MG63 (cell line): ENCODE results near the gene TCF12. TPM values are rescaled to one million over a fixed set of nuclear protein-coding genes. Genes with fewer than 3 reads are reported as not detected.
"Not testable (repeated sequence)": the region's sequence is repeated elsewhere in the genome, so short reads cannot be mapped to it uniquely, and the experiment has no call there.

Experiments
- DNase-seq: peaks from one replicate; pipeline ENCODE4 v3.0.0-alpha.2; 2020
- H3K27me3 ChIP-seq: fragments of 250-450 bp; sonication (Bioruptor Pico); 2 replicates; pipeline ENCODE4 v1.5.1; 2020; ENCODE audit warnings: mild to moderate bottlenecking, moderate library complexity
- H3K36me3 ChIP-seq: fragments of 250-450 bp; sonication (Bioruptor Pico); 2 replicates; pipeline ENCODE4 v1.5.1; 2020; ENCODE audit warnings: mild to moderate bottlenecking, moderate library complexity
- H3K4me3 ChIP-seq: fragments of 250-450 bp; sonication (Bioruptor Pico); 2 replicates; pipeline ENCODE4 v1.5.1; 2020; ENCODE audit warnings: mild to moderate bottlenecking, moderate library complexity
- H3K9me3 ChIP-seq: fragments of 250-450 bp; sonication (Bioruptor Pico); 2 replicates; pipeline ENCODE4 v1.5.1; 2020; ENCODE audit warnings: mild to moderate bottlenecking, moderate library complexity
- total RNA-seq: library from RNA; depleted of rRNA; stranded (reverse); fragments of >200 nt; shearing (Covaris generic); gene quantifications from 2 replicates; pipeline ENCODE4 v1.2.3, GENCODE V29; 2014; ENCODE audit warnings: low replicate concordance

Gene TCF12
- total RNA-seq, 1 experiment from 2014 or later: 48.8 TPM

DNA sequence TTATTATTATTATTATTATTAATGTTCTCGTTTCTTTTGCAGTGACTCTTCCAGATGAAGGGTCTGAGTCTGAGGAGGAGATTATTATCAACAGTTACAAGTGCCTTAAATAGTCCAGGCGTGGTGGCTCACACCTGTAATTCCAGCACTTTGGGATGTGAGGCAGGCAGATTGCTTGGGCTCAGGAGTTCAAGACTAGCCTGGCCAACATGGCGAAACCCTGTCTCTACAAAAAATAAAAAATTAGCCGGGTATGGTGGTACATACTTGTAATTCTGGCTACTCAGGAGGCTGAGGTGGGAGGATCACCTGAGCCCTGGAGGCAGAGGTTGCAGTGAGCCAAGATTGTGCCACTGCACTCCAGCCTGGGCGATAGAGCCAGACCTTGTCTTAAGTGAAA, 96.5 kb downstream of the TCF12 start:
- H3K9me3 ChIP-seq, H3K27me3 ChIP-seq, H3K36me3 ChIP-seq, H3K4me3 ChIP-seq, DNase-seq: not testable (repeated sequence)

DNA sequence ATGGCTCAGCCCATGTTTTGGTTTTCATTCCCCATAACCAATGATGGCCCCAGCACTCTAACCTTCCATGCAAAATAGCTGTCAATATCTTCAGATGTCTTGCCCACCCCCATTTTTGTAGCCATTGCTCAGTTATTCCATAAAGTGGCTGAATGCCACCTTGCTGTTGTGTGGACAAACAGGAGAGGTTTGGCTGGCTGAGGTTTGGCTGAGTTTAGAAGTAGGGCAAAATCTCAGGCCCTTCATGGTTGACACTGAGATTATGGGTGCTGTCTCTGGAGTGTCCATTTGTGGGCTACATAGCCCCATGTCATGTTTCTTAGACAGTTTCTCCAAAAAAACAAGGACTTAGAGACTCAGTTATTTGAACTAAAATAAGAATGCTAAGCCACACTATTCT, 96.9 kb downstream of the TCF12 start:
- Histone ChIP-seq H3K36me3 (no peaks in the 10 kb centered on the region), H3K9me3 (no peaks in the 10 kb centered on the region), H3K27me3 (no peaks in the 10 kb centered on the region), H3K4me3 (no peak overlapping the region)
- DNase-seq: no peak

DNA sequence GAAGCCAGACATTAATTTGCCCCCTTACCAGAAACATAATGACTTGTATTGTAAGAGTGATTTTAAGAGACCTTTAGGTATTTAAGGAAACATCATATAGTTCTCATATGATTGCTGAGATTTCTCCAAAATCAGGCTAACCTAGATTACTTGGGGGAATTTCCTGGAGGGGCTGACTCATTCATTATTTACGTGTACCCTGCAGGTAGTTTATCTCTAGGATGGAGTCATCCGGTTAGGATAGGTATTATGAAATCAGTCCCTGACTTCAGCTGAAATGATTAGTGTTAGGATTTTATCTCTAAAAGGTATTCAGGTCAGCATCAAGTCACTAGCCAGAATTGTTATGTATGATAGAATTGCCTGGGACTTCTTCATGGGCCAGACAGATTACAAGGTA, 97.5 kb downstream of the TCF12 start:
- no peaks in the 10 kb centered on the region for H3K9me3 ChIP-seq
- H3K36me3 ChIP-seq: no peaks in the 10 kb centered on the region; the same call in 1 of the 2 replicates
- H3K4me3 ChIP-seq: no peak overlapping the region
- no peaks in the 10 kb centered on the region for H3K27me3 ChIP-seq
- no peak for DNase-seq

DNA sequence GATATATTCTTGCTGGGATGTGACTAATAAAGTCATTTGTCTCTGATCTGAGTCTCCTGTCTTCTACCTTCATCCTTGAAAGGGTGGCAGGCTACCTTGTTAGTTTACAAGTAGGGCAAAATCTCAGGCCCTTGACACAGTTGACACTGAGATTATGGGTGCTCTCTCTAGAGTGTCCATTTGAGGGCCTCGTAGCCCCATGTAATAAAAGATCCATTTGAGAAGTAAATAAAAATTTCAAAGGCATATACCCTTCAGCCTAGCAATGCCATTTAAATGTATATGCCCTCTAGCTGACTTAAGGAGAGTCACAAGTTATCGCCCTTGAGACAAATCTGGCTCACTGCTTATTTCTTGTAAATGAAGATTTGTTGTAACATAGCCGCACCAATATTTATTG, 98.6 kb downstream of the TCF12 start:
- DNase-seq: no peak
- no peaks in the 10 kb centered on the region; the same call in 1 of the 2 replicates for H3K36me3 ChIP-seq

DNA sequence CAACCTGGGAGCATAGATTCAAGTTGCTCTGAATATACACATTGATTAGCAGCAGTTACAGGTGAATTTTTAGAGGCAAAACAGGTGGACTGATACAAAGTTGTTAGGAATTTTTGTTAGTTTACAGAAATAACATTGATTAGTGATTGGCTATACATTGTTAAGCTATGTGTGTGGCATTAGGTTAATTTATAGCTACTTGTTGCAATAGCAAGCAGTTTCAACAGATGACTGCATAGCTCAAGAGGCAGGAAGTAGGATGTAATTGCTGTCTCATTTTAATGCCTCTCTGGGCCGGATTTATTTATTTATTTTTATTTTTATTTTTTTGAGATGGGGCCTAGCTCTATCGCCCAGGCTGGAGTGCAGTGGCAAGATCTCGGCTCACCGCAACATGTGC, 99.7 kb downstream of the TCF12 start:
- H3K27me3 ChIP-seq: no peaks in the 10 kb centered on the region
- no peak overlapping the region for H3K4me3 ChIP-seq
- DNase-seq: no peak
- H3K9me3 ChIP-seq: peaks cover 3% of the 10 kb centered on the region; the same call in 1 of the 2 replicates
- no peaks in the 10 kb centered on the region; the same call in 1 of the 2 replicates for H3K36me3 ChIP-seq

More for the DNA sequence above, 98.6 kb downstream of the TCF12 start:
- H3K9me3 ChIP-seq: no peaks in the 10 kb centered on the region
- H3K4me3 ChIP-seq: no peak overlapping the region
- H3K27me3 ChIP-seq: no peaks in the 10 kb centered on the region

DNA sequence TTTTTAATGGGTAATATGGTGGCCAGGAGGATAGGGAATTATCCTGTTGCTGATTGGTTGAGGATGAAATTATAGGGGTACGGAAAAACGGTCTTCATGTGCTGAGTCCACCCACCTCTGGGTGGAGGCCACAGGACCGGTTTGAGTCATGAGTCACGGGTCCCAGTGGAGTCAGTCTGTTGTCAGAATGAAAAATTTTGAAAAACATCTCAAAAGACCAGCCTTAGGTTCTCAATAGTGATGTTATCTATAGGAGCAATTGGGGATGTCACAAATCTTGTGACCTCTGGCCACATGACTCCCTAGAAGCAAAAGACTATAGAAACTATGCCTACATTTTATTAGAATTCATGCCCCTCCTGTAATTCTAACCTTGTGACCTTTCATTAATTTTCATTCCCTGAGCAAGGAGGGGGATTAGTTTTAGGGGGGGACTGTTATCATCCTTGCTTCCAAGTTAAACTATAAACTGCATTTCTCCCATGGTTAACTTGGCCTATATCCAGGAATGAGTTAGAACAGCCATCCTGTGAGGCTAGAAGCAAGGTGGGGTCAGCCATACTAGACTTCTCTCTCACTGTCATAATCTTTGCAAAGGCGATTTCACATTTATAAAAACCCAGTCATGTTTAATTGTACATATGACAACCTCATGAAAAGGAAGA, 101.2 kb downstream of the TCF12 start:
- Histone ChIP-seq H3K4me3 (no peak overlapping the region), H3K36me3 (no peaks in the 10 kb centered on the region; the same call in 1 of the 2 replicates), H3K9me3 (peaks cover 6% of the 10 kb centered on the region; the same call in 1 of the 2 replicates), H3K27me3 (no peaks in the 10 kb centered on the region)
- DNase-seq: no peak

DNA sequence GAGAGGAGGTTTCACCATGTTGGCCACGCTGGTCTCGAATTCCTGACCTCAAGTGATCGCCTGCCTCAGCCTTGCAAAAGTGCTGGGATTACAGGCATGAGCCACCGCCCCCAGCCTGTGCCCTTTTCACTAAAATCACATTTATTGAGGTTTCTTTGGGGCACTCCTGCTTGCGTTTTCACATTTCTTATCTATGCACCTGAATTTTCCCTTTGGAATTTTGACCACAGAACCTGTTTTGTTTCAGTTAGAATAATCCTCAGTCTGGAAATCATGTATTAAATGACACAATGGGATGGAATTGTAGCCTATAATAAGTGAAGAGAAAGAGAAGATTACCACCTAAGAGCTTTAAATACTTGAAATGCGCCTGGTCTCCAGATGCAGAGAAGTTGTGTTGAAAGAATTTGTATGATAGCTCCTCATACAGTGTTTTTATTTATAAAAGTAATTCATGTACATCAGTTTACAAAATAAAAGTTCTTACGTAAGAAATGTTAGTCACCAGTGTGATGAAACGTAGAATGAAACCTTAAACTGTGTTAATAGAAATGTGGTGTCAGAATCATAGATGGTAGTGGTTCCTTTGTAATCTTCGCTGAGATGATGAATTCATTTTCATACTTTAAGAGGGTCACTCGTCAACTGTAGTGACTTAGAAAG, 107.0 kb downstream of the TCF12 start:
- Histone ChIP-seq H3K27me3 (no peaks in the 10 kb centered on the region), H3K9me3 (peaks cover 6% of the 10 kb centered on the region; the same call in 1 of the 2 replicates)
- DNase-seq: no peak

DNA sequence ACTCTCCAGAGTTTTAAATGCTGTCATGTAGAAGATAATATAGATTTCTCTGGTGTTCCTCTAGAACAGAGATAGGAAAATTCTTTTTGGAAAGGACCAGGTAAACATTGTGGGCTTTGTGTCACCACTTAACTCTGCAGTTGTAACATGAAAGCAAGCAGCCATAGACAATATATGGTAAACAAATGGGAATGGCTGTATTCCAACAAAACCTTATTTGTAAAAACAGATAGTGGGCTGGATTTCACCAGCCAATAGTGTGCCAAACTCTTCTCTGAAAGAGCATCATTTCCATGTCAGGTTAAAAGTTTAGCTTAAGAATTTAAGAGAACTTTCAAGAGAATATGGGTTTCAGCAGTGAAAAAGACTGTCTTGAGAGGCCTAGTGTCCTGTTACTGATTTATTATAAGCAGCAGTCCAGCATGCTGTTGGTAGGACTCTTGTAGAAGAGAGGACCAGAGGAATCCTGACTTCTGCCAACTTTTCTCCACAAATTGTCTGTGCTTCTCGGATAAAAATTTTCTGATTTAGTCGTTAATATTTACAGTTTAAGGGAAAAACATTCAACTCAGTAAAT, 107.7 kb downstream of the TCF12 start:
- no peak overlapping the region for H3K4me3 ChIP-seq
- no peaks in the 10 kb centered on the region; the same call in 1 of the 2 replicates for H3K36me3 ChIP-seq
- H3K27me3 ChIP-seq: no peaks in the 10 kb centered on the region
- H3K9me3 ChIP-seq: peaks cover 6% of the 10 kb centered on the region; the same call in 1 of the 2 replicates
- DNase-seq: no peak

More for the DNA sequence above, 107.0 kb downstream of the TCF12 start:
- Histone ChIP-seq H3K36me3 (no peaks in the 10 kb centered on the region; the same call in 1 of the 2 replicates), H3K4me3 (no peak overlapping the region)

DNA sequence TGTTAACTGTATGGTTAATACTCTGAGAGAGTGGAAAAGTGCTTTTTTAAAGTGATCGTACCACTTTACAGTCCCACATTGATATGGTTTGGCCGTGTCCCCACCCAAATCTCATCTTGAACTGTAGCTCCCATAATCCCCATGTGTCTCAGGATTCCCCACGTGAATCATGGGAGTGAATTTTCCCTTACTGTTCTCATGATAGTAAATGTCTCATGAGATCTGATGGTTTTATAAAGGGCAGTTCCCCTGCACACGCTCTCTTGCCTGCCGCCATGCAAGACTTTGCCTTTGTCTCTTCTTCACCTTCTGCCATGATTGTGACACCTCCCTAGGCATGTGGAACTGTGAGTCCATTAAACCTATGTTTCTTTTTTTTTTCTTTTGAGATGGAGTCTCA, 109.2 kb downstream of the TCF12 start:
- no peaks in the 10 kb centered on the region for H3K27me3 ChIP-seq
- no peak for DNase-seq
- H3K4me3 ChIP-seq: no peak overlapping the region
- peaks cover 3% of the 10 kb centered on the region; the same call in 1 of the 2 replicates for H3K9me3 ChIP-seq
- H3K36me3 ChIP-seq: no peaks in the 10 kb centered on the region

DNA sequence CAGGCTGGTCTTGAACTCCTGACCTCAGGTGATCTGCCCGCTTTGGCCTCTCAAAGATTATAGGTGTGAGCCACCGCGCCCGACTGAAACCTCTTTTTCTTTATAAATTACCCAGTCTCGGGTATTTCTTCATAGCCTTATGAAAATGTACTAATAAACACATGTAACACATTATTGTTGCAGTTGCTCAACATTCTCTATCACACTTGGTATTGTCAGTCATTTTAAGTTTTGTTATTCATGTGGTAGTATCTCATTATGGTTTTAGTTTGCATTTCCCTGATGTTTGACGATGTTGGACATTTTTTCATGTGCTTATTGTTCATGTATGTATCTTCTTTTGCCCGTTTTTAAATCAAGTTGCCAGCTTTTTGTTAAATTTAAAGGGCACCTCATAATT, 109.7 kb downstream of the TCF12 start:
- Histone ChIP-seq H3K9me3 (peaks cover 2% of the 10 kb centered on the region; the same call in 1 of the 2 replicates), H3K4me3 (no peak overlapping the region)

DNA sequence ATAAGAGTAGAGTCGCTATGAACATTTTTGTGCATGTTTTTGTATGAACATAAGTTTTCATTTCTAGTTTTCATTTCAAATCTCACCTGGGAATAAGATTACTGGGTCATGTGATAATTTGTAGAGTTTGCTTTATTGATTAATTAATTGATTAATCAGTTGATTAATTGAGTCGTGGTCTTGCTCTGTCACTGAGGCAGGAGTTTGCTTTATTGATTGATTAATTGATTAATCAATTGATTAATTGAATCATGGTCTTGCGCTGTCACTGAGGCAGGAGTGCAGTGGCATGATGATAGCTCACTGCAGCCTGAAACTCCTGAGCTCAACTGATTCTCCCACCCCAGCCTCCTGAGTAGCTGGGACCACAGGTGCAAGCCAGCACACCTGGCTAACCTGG, 111.6 kb downstream of the TCF12 start:
- Histone ChIP-seq H3K9me3 (no peaks in the 10 kb centered on the region), H3K36me3 (no peaks in the 10 kb centered on the region), H3K4me3 (no peak overlapping the region), H3K27me3 (no peaks in the 10 kb centered on the region)
- DNase-seq: no peak

More for the DNA sequence above, 109.7 kb downstream of the TCF12 start:
- no peaks in the 10 kb centered on the region for H3K36me3 ChIP-seq
- no peak for DNase-seq
- H3K27me3 ChIP-seq: no peaks in the 10 kb centered on the region

DNA sequence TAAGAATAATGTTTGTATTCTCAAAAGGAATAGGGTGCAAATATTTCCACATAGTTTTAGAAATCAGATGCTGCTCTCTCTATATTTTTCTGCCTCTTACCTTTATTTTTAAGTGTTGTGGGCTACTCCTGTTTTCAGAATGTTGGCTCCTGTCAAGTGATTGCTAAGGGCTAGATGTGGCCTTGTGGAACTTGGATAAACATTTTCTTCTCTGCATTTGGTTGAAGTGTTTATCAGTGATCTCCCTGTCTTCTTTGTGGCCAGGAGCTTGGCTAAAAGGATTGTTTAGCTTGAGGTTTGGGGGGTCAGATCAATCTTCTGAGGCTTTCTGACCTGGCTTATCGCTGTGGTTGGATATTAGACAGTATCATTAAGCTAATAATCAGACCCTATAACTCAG, 112.6 kb downstream of the TCF12 start:
- Histone ChIP-seq H3K27me3 (no peaks in the 10 kb centered on the region), H3K9me3 (no peaks in the 10 kb centered on the region), H3K36me3 (no peaks in the 10 kb centered on the region), H3K4me3 (no peak overlapping the region)
- no peak for DNase-seq

DNA sequence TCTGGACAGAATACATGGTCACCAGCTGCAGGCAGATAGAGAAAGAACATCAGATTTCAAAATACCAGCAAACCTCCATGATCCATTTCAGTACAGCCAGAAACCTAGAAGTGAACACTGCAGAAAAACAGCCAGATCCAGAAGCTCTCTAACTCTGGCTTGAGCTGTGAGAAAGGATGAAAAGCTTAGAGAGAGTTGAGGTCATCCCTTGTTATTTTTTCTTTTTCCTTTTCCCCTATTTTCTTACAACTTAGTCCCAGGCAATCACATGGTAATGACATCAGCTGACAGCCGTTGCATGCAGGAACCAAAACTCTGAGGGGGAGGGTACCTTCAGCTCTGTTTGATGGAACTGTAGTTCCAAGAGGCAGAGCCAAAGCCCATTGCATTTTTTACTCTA, 113.2 kb downstream of the TCF12 start:
- Histone ChIP-seq H3K4me3 (no peak overlapping the region), H3K27me3 (no peaks in the 10 kb centered on the region), H3K36me3 (no peaks in the 10 kb centered on the region), H3K9me3 (no peaks in the 10 kb centered on the region)
- DNase-seq: no peak

DNA sequence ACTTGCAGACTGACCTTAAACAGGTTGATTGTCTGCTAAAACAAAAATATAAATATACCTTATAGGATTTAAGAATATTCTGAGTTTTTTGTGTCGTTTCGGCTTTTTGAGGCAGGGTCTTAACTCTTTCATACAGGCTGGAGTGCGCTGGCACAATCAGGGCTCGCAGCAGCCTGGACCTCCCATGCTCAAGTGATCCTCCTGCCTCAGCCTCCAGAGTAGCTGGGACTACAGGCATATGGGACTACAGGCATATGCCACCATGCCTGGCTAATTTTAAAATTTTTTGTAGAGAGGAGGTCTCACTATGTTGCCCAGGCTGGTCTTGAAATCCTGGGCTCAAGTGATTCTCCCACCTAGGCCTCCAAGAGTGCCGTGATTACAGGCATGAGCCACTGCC, 113.9 kb downstream of the TCF12 start:
- no peak for DNase-seq
- Histone ChIP-seq H3K36me3 (no peaks in the 10 kb centered on the region), H3K4me3 (no peak overlapping the region), H3K27me3 (no peaks in the 10 kb centered on the region), H3K9me3 (no peaks in the 10 kb centered on the region)

DNA sequence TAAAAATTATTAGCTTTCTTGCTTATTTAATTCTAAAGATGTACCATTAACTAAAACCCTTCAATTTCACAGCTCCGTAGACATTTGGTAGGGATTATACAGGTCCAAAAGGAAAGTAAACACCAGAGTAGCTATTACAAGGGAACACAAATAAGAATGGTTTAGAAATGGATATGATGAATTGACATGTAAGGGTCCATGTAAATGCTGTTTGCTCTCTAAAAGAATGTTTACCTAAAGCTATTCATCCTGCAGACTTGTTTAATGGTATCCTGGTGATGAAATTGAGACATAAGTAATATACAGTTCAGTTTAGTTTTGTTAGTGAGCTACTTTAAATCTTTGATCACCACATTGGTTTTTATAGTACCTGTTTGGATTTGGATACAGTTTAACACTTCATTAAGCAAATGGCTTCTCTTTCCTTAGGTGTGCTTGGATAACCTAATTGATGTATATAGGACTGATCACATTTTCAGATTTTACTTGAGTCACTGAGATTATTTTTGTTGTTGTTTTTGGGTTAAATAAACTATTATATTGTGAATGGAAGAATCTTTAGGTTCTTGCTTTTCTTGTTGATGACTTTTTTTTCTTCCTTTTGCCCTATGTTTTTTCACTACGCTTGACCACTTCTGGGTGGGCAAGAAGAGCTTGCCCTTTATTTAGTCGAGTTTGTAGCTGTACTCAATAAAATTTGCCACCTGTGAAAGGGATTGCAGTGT, 115.4 kb downstream of the TCF12 start:
- no peak overlapping the region for H3K4me3 ChIP-seq
- H3K9me3 ChIP-seq: no peaks in the 10 kb centered on the region
- no peaks in the 10 kb centered on the region for H3K27me3 ChIP-seq
- no peaks in the 10 kb centered on the region for H3K36me3 ChIP-seq
- DNase-seq: no peak

DNA sequence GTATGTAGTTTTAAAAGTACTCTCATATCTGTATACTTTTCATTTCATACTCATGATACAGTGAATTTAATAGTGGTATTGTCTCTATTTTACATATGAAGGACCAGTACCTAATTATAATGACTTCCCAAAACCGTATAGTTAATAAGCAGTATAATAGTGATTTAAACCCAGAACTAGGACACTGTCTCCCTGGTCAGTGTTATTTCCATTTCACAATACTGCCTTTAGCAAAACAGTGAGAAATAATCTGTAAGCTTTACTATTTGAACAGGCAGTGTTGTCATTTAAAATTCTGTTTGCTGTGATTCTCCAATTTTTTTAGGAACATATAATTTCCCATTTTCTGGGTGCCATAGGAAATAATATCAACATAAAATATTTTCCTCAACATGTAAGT, 116.2 kb downstream of the TCF12 start:
- Histone ChIP-seq H3K4me3 (no peak overlapping the region), H3K36me3 (no peaks in the 10 kb centered on the region), H3K9me3 (no peaks in the 10 kb centered on the region), H3K27me3 (no peaks in the 10 kb centered on the region)
- DNase-seq: no peak

DNA sequence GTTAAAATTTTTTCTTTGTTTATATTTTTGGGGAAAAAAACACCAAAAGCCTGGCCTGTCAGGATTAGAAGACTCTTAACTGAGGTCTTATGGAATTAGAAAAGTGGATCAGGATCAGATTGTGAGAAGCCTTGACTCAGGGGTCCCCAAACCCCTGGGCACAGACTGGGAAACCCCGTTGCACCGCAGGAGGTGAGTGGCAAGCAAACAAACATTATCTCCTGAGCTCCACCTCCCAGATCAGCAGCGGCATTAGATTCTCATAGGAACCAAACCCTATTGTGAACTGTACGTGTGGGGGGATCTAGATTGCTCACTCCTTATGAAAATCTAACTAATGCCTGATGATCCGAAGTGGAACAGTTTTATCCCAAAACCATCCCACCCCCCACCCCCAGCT, 117.2 kb downstream of the TCF12 start:
- no peak overlapping the region for H3K4me3 ChIP-seq
- no peaks in the 10 kb centered on the region for H3K9me3 ChIP-seq
- DNase-seq: no peak

More for the DNA sequence above, 117.2 kb downstream of the TCF12 start:
- H3K27me3 ChIP-seq: no peaks in the 10 kb centered on the region
- no peaks in the 10 kb centered on the region for H3K36me3 ChIP-seq
